Endothelial cell of umbilical vein (primary cell): ENCODE results near the gene ATP6V1F. TPM values are rescaled to one million over a fixed set of nuclear protein-coding genes. Genes with fewer than 3 reads are reported as not detected.

Experiments
- BruUV-seq: library from RNA; stranded (reverse); fragments of 400-500 nt; replicated peaks from 2 replicates; lab custom pipeline; 2021; lab: Mats Ljungman, UMichigan
- CTCF ChIA-PET: fragments of 300-600, 350-600 bp; sonication (Branson Sonifier 250); formaldehyde crosslinking; loops from one replicate; lab custom pipeline; 2021; ENCODE audit warnings: antibody characterized with exemption, inconsistent platforms; lab: Charles Lee
- POLR2A ChIA-PET: fragments of 300-600, 350-600 bp; sonication (Branson Sonifier 250); formaldehyde crosslinking; loops from one replicate; lab custom pipeline; 2021; ENCODE audit warnings: antibody characterized with exemption, inconsistent platforms; lab: Charles Lee
- DNase-seq: peaks from one replicate; pipeline ENCODE4 v3.0.0-alpha.2; 2011; ENCODE audit warnings: low read depth, low spot score
- FAIRE-seq: peaks from 2 replicates; lab custom pipeline; 2011; peaks lifted over from hg19 to GRCh38; lab: Jason Lieb, UNC
- H2AFZ ChIP-seq: 2 replicates; pipeline ENCODE4 v1.6.0; 2012; ENCODE audit warnings: low read depth, low read length, control low read depth, inconsistent platforms
- H3K27ac ChIP-seq: 2 replicates; pipeline ENCODE4 v1.5.1; 2011; ENCODE audit warnings: low read depth, mild to moderate bottlenecking, control low read depth, low read length, moderate library complexity; ENCODE audit not compliant: insufficient read depth
- H3K27me3 ChIP-seq, 2 experiments: 2 replicates each; pipeline versions ENCODE4 v1.6.0 to v1.6.1; 2011; ENCODE audit warnings: low read length in 2 of 2, mixed read lengths in 1 of 2; ENCODE audit not compliant: control insufficient read depth in 2 of 2, insufficient read depth in 2 of 2
- H3K36me3 ChIP-seq, 2 experiments: 2 replicates in 1 of 2; 3 replicates in 1 of 2; pipeline ENCODE4 v1.5.1; 2011; ENCODE audit warnings: low read length in 2 of 2, mild to moderate bottlenecking in 1 of 2, moderate library complexity in 1 of 2; ENCODE audit not compliant: control insufficient read depth in 2 of 2, insufficient read depth in 2 of 2; ENCODE audit errors: extremely low read depth in 1 of 2
- H3K4me1 ChIP-seq: 3 replicates; pipeline ENCODE4 v1.5.1; 2011; ENCODE audit warnings: mild to moderate bottlenecking, low read length; ENCODE audit not compliant: control insufficient read depth, insufficient read depth; ENCODE audit errors: extremely low read depth
- H3K4me2 ChIP-seq: 2 replicates; pipeline ENCODE4 v1.6.1; 2011; ENCODE audit warnings: low read length, control low read depth, mixed read lengths; ENCODE audit not compliant: insufficient read depth
- H3K4me3 ChIP-seq, 3 experiments: fragments of 200-600 bp in 1 of 3; sonication (generic), shearing (Covaris generic) in 1 of 3; replicated peaks in 1 of 3; 2 replicates each; pipeline ENCODE4 v1.5.1; 2011 to 2016; ENCODE audit warnings: control low read depth in 3 of 3, low read length in 3 of 3, mild to moderate bottlenecking in 2 of 3, inconsistent platforms in 1 of 3, low read depth in 1 of 3, moderate library complexity in 1 of 3; ENCODE audit not compliant: insufficient read depth in 1 of 3
- H3K79me2 ChIP-seq: 2 replicates; pipeline ENCODE4 v1.6.0; 2012; ENCODE audit warnings: low read length, inconsistent platforms; ENCODE audit not compliant: control insufficient read depth, insufficient read depth
- H3K9ac ChIP-seq: replicated peaks from 2 replicates; pipeline ENCODE3; 2011; ENCODE audit warnings: low read length, control low read depth; ENCODE audit not compliant: insufficient read depth; ENCODE audit errors: extremely low read depth
- H3K9me1 ChIP-seq: replicated peaks from 3 replicates; pipeline ENCODE4 v1.6.0; 2011; ENCODE audit warnings: mild to moderate bottlenecking, low read length; ENCODE audit not compliant: control insufficient read depth, insufficient read depth; ENCODE audit errors: extremely low read depth
- H3K9me3 ChIP-seq: replicated peaks from 2 replicates; pipeline ENCODE4 v1.5.1; 2012; ENCODE audit warnings: low read length, inconsistent platforms; ENCODE audit not compliant: control insufficient read depth, insufficient read depth
- H4K20me1 ChIP-seq: replicated peaks from 2 replicates; pipeline ENCODE3; 2011; ENCODE audit warnings: mild to moderate bottlenecking, low read length; ENCODE audit not compliant: control insufficient read depth, insufficient read depth; ENCODE audit errors: extremely low read depth
- CTCF ChIP-seq, 2 donors: IDR thresholded peaks; 1 replicate in 1 of 2; 2 replicates in 1 of 2; pipeline ENCODE4 v1.5.1; 2011; ENCODE audit warnings: low read length in 2 of 2, mild to moderate bottlenecking in 2 of 2, moderate library complexity in 2 of 2, control low read depth in 1 of 2, inconsistent platforms in 1 of 2, low read depth in 1 of 2; ENCODE audit not compliant: insufficient read depth in 1 of 2; ENCODE audit errors: extremely low read depth in 1 of 2
- FOS ChIP-seq: IDR thresholded peaks from 2 replicates; pipeline ENCODE4 v1.6.1; 2011; ENCODE audit warnings: mild to moderate bottlenecking, low read length, moderate library complexity, borderline replicate concordance; ENCODE audit not compliant: insufficient read depth
- GATA2 ChIP-seq: IDR thresholded peaks from 2 replicates; pipeline ENCODE4 v1.7.0; 2011; ENCODE audit warnings: low read depth, mild to moderate bottlenecking, moderate library complexity, mixed read lengths, low read length; ENCODE audit not compliant: insufficient read length, insufficient read depth
- JUN ChIP-seq: IDR thresholded peaks from 2 replicates; pipeline ENCODE4 v1.6.1; 2011; ENCODE audit warnings: borderline replicate concordance, low read depth; ENCODE audit not compliant: insufficient read length, insufficient read depth
- MAX ChIP-seq: IDR thresholded peaks from 2 replicates; pipeline ENCODE4 v1.6.1; 2011; ENCODE audit not compliant: insufficient read depth, insufficient read length
- MYC ChIP-seq: IDR thresholded peaks from one replicate; pipeline ENCODE4 v1.6.1; 2011; ENCODE audit warnings: mild to moderate bottlenecking, low read depth, low read length
- POLR2A ChIP-seq: IDR thresholded peaks from 2 replicates; pipeline ENCODE4 v1.6.1; 2012; ENCODE audit warnings: low read depth, mild to moderate bottlenecking, control low read depth, low read length
- POLR2AphosphoS5 ChIP-seq: IDR thresholded peaks from 2 replicates; pipeline ENCODE4 v1.6.1; 2012; ENCODE audit warnings: low read depth, mild to moderate bottlenecking, control low read depth, low read length, moderate library complexity; ENCODE audit not compliant: insufficient read depth
- dilution Hi-C: fragments of 300-500 bp; cut with MboI; formaldehyde crosslinking; loops from one replicate; pipeline ENCODE4 v1.15.0; 2019; ENCODE audit warnings: low sequenced_read_pairs; ENCODE audit not compliant: extremely low pct_ligation_motif_present
- intact Hi-C: fragments of 100-400 bp; cut with micrococcal nuclease; formaldehyde crosslinking; loops from one replicate; pipeline ENCODE4 v1.10.0; 2022
- polyA plus RNA-seq, 4 experiments: library from polyadenylated mRNA; depleted of rRNA in 3 of 4; stranded (reverse) in 3 of 4; unstranded in 1 of 4; fragments of >200 nt; gene quantifications; 2 replicates each; pipeline versions ENCODE4 v1.2.1 to v1.2.3, GENCODE V29; 2011 to 2012; ENCODE audit warnings: missing spikeins in 1 of 4
- total RNA-seq: library from RNA; stranded (reverse); gene quantifications from 2 replicates; pipeline ENCODE4 v1.2.3, GENCODE V29; 2021

Gene ATP6V1F
- total and polyA plus RNA-seq, 2 donors (not counting 3 experiments of a cell fraction or from before 2014, with no cell fraction given), result 156 to 360 TPM

GRCh38 chr7:128876127-128876526 lies 13.5 kb downstream of the ATP6V1F start:
- no peaks in the 10 kb centered on the region for H3K4me1 ChIP-seq
- H4K20me1 ChIP-seq, result no peaks in the 10 kb centered on the region
- no peak for DNase-seq
- no peak overlapping the region for H2AFZ ChIP-seq
- no peak overlapping the region for H3K4me2 ChIP-seq
- POLR2A ChIA-PET, result no interaction called here
- no TSS peak for BruUV-seq
- H3K9ac ChIP-seq, result no peak overlapping the region
- intact Hi-C loops, result no loop called here
- H3K9me1 ChIP-seq, result no peaks in the 10 kb centered on the region
- dilution Hi-C loops, result no loop called here
- no peaks in the 10 kb centered on the region for H3K9me3 ChIP-seq
- FAIRE-seq, result no peak
- no peaks in the 10 kb centered on the region for H3K79me2 ChIP-seq
- no peak overlapping the region for H3K4me3 ChIP-seq
- no peak overlapping the region for H3K27ac ChIP-seq
- H3K36me3 ChIP-seq, result no peaks in the 10 kb centered on the region
- CTCF ChIA-PET, result no interaction called here
- TF ChIP-seq JUN (no peak), POLR2A (no peak), FOS (no peak), MYC (no peak), POLR2AphosphoS5 (no peak), MAX (no peak), GATA2 (no peak), CTCF (IDR thresholded peaks at IDR 0.05; ENCODE audit: extremely low read depth in 1 of 2, insufficient read depth in 1 of 2, low read depth in 1 of 2, low read length in 2 of 2) (no peak)
- H3K27me3 ChIP-seq, result peaks cover 0 to 4% of the 10 kb centered on the region in 2 experiments
